ENCODE results near the gene ZBTB8A.
"Not testable (repeated sequence)": the region's sequence is repeated elsewhere in the genome, so short reads cannot be mapped to it uniquely, and the experiment has no call there.

Gene ZBTB8A

DNA sequence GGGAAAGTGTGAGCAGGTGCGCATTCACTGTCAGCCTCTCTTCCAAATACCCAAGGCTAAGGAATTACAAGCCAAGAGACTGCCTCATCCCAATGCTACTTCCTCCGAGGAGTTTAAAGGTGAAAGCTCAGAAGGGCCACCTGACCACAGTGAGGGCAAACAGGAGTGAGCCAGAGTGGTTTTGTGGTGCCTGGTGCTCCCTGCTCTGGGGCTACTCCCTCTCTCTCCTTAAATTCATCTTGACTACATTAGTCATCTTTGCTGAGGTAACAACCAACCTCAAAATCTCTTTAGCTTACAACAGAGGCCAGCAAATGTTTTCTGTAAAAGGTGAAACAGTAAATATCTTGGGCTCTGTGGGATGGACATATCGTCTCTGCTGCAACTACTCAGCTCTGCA is 14.2 kb upstream of the ZBTB8A start:
- peaks cover 0 to 4% of the 10 kb centered on the region in 2 experiments for H3K4me1 ChIP-seq (ENCODE audit: control insufficient read depth in 1 of 2, insufficient read depth in 1 of 2, low read depth in 1 of 2, low read length in 1 of 2)
- H3K9me3 ChIP-seq = no peaks in the 10 kb centered on the region
- no peak overlapping the region for H3K27ac ChIP-seq
- no peaks in the 10 kb centered on the region for H3K36me3 ChIP-seq
- no peak overlapping the region for H3K4me3 ChIP-seq (ENCODE audit: low read depth in 1 of 2, low read length in 1 of 2)
- TF ChIP-seq CTCF (IDR thresholded peaks at IDR 0.05) = no peak
- H3K27me3 ChIP-seq = peaks cover 4% of the 10 kb centered on the region

DNA sequence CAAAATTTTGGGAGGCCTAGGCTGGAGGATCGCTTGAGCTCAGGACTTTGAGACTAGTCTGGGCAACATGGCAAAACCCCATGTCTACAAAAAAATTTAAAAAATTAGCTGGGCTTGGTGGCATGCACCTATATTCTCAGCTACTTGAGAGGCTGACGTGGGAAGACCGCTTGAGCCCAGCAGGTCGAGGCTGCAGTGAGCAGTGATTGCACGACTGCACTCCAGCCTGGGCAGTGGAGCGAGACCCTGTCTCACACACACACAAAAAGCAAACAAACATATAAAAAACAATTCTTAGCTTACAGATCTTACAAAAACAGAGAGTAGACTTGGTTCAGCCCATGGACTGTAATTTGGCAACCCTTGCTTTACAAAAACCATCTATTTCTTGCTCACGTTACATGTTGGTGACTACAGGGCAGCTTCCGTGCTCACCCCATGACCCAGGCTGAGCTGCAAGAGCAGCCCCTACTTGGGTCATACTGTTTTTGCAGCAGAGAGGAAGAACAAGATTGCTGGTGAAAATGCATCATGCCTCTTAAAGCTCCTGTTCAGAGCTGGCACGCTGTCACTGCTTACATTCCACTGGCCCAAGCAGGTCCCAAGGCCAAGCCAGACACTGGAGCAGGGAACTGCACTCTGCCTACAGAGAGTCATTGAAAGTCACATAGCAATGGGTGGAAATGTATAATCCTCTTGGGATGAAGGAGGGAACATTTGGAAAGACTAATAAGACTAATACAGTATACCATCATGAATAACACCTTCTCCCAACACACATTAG is 13.4 kb upstream of the ZBTB8A start:
- no peak overlapping the region for H3K4me3 ChIP-seq (ENCODE audit: low read depth in 1 of 2, low read length in 1 of 2)
- TF ChIP-seq CTCF (IDR thresholded peaks at IDR 0.05) = no peak
- H3K9me3 ChIP-seq = no peaks in the 10 kb centered on the region
- H3K4me1 ChIP-seq (ENCODE audit: control insufficient read depth in 1 of 2, insufficient read depth in 1 of 2, low read depth in 1 of 2, low read length in 1 of 2) = no peaks in the 10 kb centered on the region
- H3K27me3 ChIP-seq = peaks cover 4% of the 10 kb centered on the region
- H3K36me3 ChIP-seq = no peaks in the 10 kb centered on the region
- H3K27ac ChIP-seq = no peak overlapping the region

- not testable (repeated sequence) for H3K9me3 ChIP-seq; H3K4me1 ChIP-seq (ENCODE audit: control insufficient read depth in 1 of 2, insufficient read depth in 1 of 2, low read depth in 1 of 2, low read length in 1 of 2); H3K36me3 ChIP-seq; H3K27ac ChIP-seq; H3K4me3 ChIP-seq (ENCODE audit: low read depth in 1 of 2, low read length in 1 of 2)
- peaks cover 11% of the 10 kb centered on the region for H3K27me3 ChIP-seq
These were observed 10.7 kb upstream of the ZBTB8A start for GRCh38 chr1:32528550-32528949.

- Histone ChIP-seq H3K27me3 (peaks cover 58% of the 10 kb centered on the region), H3K27ac (no peak overlapping the region), H3K36me3 (no peaks in the 10 kb centered on the region), H3K9me3 (no peaks in the 10 kb centered on the region), H3K4me1 (ENCODE audit: control insufficient read depth in 1 of 2, insufficient read depth in 1 of 2, low read depth in 1 of 2, low read length in 1 of 2) (peaks cover 0 to 3% of the 10 kb centered on the region in 2 experiments), H3K4me3 (ENCODE audit: low read depth in 1 of 2, low read length in 1 of 2) (no peak overlapping the region)
- no peak for TF ChIP-seq CTCF (IDR thresholded peaks at IDR 0.05)
These were observed 5.4 kb upstream of the ZBTB8A start for GRCh38 chr1:32533792-32534327.

DNA sequence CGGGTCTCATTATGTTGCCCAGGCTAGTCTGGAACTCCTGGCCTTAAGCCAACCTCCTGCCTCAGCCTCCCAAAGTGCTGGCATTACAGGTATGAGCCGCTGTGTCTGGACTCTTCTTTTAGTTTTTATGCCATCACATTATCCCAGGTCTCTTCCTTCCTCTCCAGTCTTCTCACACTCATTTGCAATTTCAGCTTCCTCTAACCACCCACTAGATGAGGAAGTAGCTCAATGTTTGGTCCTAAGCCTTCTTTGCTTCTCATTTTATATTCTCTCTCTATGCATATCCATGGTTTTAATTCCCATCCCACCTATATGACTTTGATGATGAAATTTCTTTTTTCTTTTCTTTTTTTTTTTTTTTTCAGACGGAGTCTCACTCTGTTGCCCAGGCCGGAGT is 3.1 kb upstream of the ZBTB8A start:
- TF ChIP-seq CTCF (IDR thresholded peaks at IDR 0.05) = no peak
- Histone ChIP-seq H3K27me3 (peaks cover 79% of the 10 kb centered on the region), H3K4me3 (ENCODE audit: low read depth in 1 of 2, low read length in 1 of 2) (no peak overlapping the region), H3K9me3 (no peaks in the 10 kb centered on the region), H3K4me1 (ENCODE audit: control insufficient read depth in 1 of 2, insufficient read depth in 1 of 2, low read depth in 1 of 2, low read length in 1 of 2) (peaks cover 11 to 12% of the 10 kb centered on the region in 2 experiments), H3K27ac (no peak overlapping the region), H3K36me3 (no peaks in the 10 kb centered on the region)

- Histone ChIP-seq H3K36me3 (no peaks in the 10 kb centered on the region), H3K27me3 (peaks cover 85% of the 10 kb centered on the region), H3K4me1 (ENCODE audit: control insufficient read depth in 1 of 2, insufficient read depth in 1 of 2, low read depth in 1 of 2, low read length in 1 of 2) (peaks cover 11 to 12% of the 10 kb centered on the region in 2 experiments), H3K27ac (no peak overlapping the region), H3K4me3 (ENCODE audit: low read depth in 1 of 2, low read length in 1 of 2) (no peak overlapping the region), H3K9me3 (no peaks in the 10 kb centered on the region)
- no peak for TF ChIP-seq CTCF (IDR thresholded peaks at IDR 0.05)
These were observed 2.5 kb upstream of the ZBTB8A start for GRCh38 chr1:32536764-32537163.
